AG09309 (cell line): ENCODE results near the gene ADCY9.

Experiments used
- DNase-seq: peaks from one replicate; pipeline ENCODE4 v3.0.0-alpha.2; 2010; ENCODE audit warnings: low read depth
- H3K4me3 ChIP-seq: 2 replicates; pipeline ENCODE4 v1.5.1; 2011; ENCODE audit warnings: mild to moderate bottlenecking, low read depth, low read length, moderate library complexity; ENCODE audit not compliant: control insufficient read depth
- TF ChIP-seq, protein P1 (sequence below): IDR thresholded peaks from 2 replicates; pipeline ENCODE4 v1.5.1; 2011; ENCODE audit warnings: mild to moderate bottlenecking, low read depth, low read length, inconsistent platforms; ENCODE audit not compliant: insufficient read depth, control insufficient read depth; ENCODE audit errors: missing control alignments

Gene ADCY9

GRCh38 chr16:4034963-4035362, 81.3 kb downstream of the ADCY9 start:
- TF ChIP-seq, protein P1, sequence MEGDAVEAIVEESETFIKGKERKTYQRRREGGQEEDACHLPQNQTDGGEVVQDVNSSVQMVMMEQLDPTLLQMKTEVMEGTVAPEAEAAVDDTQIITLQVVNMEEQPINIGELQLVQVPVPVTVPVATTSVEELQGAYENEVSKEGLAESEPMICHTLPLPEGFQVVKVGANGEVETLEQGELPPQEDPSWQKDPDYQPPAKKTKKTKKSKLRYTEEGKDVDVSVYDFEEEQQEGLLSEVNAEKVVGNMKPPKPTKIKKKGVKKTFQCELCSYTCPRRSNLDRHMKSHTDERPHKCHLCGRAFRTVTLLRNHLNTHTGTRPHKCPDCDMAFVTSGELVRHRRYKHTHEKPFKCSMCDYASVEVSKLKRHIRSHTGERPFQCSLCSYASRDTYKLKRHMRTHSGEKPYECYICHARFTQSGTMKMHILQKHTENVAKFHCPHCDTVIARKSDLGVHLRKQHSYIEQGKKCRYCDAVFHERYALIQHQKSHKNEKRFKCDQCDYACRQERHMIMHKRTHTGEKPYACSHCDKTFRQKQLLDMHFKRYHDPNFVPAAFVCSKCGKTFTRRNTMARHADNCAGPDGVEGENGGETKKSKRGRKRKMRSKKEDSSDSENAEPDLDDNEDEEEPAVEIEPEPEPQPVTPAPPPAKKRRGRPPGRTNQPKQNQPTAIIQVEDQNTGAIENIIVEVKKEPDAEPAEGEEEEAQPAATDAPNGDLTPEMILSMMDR, result no peak
- no peak overlapping the region for H3K4me3 ChIP-seq
- DNase-seq, result no peak

- no peak overlapping the region for H3K4me3 ChIP-seq
- no peak for DNase-seq
- TF ChIP-seq, protein P1, result no peak
Measured at GRCh38 chr16:4033951-4034350, 82.3 kb downstream of the ADCY9 start.

GRCh38 chr16:4032768-4033167, 83.5 kb downstream of the ADCY9 start:
- TF ChIP-seq, protein P1, result no peak
- H3K4me3 ChIP-seq, result no peak overlapping the region
- DNase-seq, result no peak

GRCh38 chr16:4028144-4028543, 88.1 kb downstream of the ADCY9 start:
- TF ChIP-seq, protein P1, result no peak
- no peak for DNase-seq
- H3K4me3 ChIP-seq, result no peak overlapping the region

- TF ChIP-seq, protein P1, result no peak
- H3K4me3 ChIP-seq, result no peak overlapping the region
- DNase-seq, result no peak
Measured at GRCh38 chr16:4026854-4027253, 89.4 kb downstream of the ADCY9 start.

- no peak overlapping the region for H3K4me3 ChIP-seq
- TF ChIP-seq, protein P1, result no peak
- DNase-seq, result no peak
Measured at GRCh38 chr16:4025428-4025827, 90.8 kb downstream of the ADCY9 start.

DNA sequence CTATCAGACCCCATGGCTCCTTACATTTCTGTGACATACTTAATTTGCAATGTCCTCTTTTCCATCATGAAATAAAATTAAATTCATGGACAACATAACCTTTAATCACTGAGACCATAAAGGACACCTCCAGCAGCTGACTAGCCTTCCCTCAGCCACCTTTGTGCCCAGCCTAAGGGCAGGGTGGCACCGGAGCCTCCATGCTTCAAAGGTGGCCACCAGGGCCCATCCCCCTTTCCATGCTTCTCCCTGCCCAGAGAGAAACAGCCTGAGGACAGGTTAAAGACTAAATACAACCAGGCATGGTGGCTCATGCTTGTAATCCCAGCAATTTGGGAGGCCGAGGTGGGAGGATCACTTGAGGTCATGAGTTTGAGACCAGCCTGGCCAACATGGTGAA, 94.3 kb downstream of the ADCY9 start:
- H3K4me3 ChIP-seq, result no peak overlapping the region
- DNase-seq, result no peak
- TF ChIP-seq, protein P1, result no peak
